Chondrocyte (in vitro differentiated cells): ENCODE results near the gene PNKP. TPM values are rescaled to one million over a fixed set of nuclear protein-coding genes. Genes with fewer than 3 reads are reported as not detected.

ENCODE experiments used
- DNase-seq: peaks from one replicate; pipeline ENCODE4 v3.0.0; 2021; ENCODE audit warnings: mixed read lengths, low spot score
- H3K27ac Mint-ChIP-seq: one replicate; pipeline ENCODE4 v1.8.0; 2021; ENCODE audit warnings: mild to moderate bottlenecking, moderate library complexity, mixed read lengths; ENCODE audit not compliant: unreplicated experiment
- H3K27me3 Mint-ChIP-seq: 2 replicates; pipeline ENCODE4 v1.8.0; 2021; ENCODE audit warnings: low read depth, mixed read lengths
- H3K36me3 Mint-ChIP-seq: 2 replicates; pipeline ENCODE4 v1.8.0; 2021; ENCODE audit warnings: low read depth, mixed read lengths
- H3K4me1 Mint-ChIP-seq: 2 replicates; pipeline ENCODE4 v1.8.0; 2021; ENCODE audit warnings: low read depth, mild to moderate bottlenecking, mixed read lengths
- H3K4me3 Mint-ChIP-seq: one replicate; pipeline ENCODE4 v1.8.0; 2021; ENCODE audit warnings: mild to moderate bottlenecking, moderate library complexity, mixed read lengths; ENCODE audit not compliant: unreplicated experiment
- H3K9me3 Mint-ChIP-seq: 2 replicates; pipeline ENCODE4 v1.8.0; 2021; ENCODE audit warnings: low read depth, mixed read lengths
- CTCF ChIP-seq: fragments of 200-600 bp; sonication (generic); IDR thresholded peaks from 2 replicates; pipeline ENCODE4 v1.5.0; 2021; ENCODE audit warnings: antibody characterized with exemption, mild to moderate bottlenecking, moderate library complexity
- total RNA-seq: library from RNA; stranded (reverse); gene quantifications from 3 replicates; pipeline ENCODE4 v1.2.1, GENCODE V29; 2021

PNKP gene
- total RNA-seq, 1 donor from 2014 or later = 52.4 TPM

GRCh38 chr19:49869484-49870308 lies 2.3 kb upstream of the PNKP start:
- Mint-ChIP-seq H3K36me3 (peaks cover 5% of the 10 kb centered on the region), H3K4me1 (peaks cover 46% of the 10 kb centered on the region), H3K27ac (peak overlapping the region; percentile 95), H3K9me3 (no peaks in the 10 kb centered on the region), H3K4me3 (no peak overlapping the region), H3K27me3 (no peaks in the 10 kb centered on the region)
- peak; percentile 31 for TF ChIP-seq CTCF
- peak; percentile 97 for DNase-seq

- peaks cover 41% of the 10 kb centered on the region for H3K4me1 Mint-ChIP-seq
- H3K36me3 Mint-ChIP-seq = peaks cover 8% of the 10 kb centered on the region
- no peaks in the 10 kb centered on the region for H3K9me3 Mint-ChIP-seq
- H3K27ac Mint-ChIP-seq = no peak overlapping the region
- H3K4me3 Mint-ChIP-seq = no peak overlapping the region
- no peak for DNase-seq
- H3K27me3 Mint-ChIP-seq = no peaks in the 10 kb centered on the region
- no peak for TF ChIP-seq CTCF
These were observed 1.7 kb upstream of the PNKP start for GRCh38 chr19:49869009-49869483.

- H3K27me3 Mint-ChIP-seq = no peaks in the 10 kb centered on the region
- H3K27ac Mint-ChIP-seq = peak overlapping the region; percentile 54
- H3K9me3 Mint-ChIP-seq = no peaks in the 10 kb centered on the region
- no peak for TF ChIP-seq CTCF
- H3K4me1 Mint-ChIP-seq = peaks cover 32% of the 10 kb centered on the region
- peaks cover 14% of the 10 kb centered on the region for H3K36me3 Mint-ChIP-seq
- DNase-seq = no peak
- no peak overlapping the region for H3K4me3 Mint-ChIP-seq
These were observed 2.5 kb downstream of the PNKP start for GRCh38 chr19:49864890-49865289.

DNA sequence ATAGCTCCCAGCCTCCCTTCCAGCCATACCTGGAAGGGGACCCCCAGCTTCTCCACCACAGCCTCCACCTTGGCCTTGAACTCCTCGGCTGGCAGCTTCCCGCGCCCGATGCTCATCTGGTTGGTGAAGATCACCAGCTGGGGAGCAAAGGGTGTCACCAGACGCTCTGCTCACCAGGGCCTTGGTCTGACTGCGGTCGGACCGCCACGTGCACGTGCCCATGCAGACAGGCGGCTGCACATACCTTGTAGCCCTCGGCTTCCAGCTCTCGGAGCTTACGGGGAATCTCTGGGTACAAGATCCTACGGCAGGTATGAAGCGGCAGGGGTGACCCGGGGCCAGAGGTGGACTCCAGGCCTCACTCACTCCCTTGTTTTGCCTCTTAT lies 3.4 kb downstream of the PNKP start:
- Mint-ChIP-seq H3K9me3 (no peaks in the 10 kb centered on the region), H3K27ac (no peak overlapping the region), H3K4me3 (no peak overlapping the region), H3K36me3 (peaks cover 15% of the 10 kb centered on the region), H3K4me1 (peaks cover 34% of the 10 kb centered on the region), H3K27me3 (no peaks in the 10 kb centered on the region)
- DNase-seq = no peak
- no peak for TF ChIP-seq CTCF

DNA sequence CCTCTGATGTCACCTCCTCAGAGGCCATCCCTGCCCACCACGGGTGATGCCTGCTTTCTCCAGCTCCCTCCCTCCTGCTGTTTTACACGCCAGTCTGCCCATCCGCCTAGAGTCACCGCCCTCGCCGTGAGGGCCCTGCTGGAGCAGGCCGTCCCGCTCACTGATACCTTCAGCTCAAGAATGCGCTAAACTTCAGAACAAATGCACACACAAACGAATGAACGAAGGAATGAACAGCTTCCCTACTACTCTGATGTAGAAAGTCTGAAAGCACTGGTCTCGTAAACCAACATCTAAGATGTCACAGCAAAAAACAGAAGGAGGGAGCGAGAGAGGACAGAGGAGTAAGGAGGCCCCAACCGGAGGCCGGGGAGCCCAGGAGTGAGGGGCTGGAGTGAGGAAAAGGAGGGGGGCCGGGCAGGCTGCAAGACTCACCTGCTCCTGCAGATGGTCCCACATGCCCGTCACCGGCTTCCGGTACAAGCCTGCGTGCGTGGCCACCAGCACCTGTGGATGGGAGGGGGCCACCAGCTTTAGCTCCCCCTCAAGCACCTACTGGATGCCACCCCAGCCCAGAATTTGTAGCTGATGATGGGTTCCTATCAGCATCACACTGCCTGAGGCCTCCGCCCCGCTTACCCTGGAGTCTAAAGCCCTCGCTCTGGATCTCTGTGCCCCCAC lies 4.0 kb downstream of the PNKP start:
- no peak for TF ChIP-seq CTCF
- H3K4me1 Mint-ChIP-seq = peaks cover 36% of the 10 kb centered on the region
- H3K4me3 Mint-ChIP-seq = no peak overlapping the region
- H3K36me3 Mint-ChIP-seq = peaks cover 15% of the 10 kb centered on the region
- H3K27me3 Mint-ChIP-seq = no peaks in the 10 kb centered on the region
- DNase-seq = no peak
- no peaks in the 10 kb centered on the region for H3K9me3 Mint-ChIP-seq
- no peak overlapping the region for H3K27ac Mint-ChIP-seq
